DOHH2 (cell line): Measurements from ENCODE around the gene PHLDA1.
"Not testable (repeated sequence)": the region's sequence is repeated elsewhere in the genome, so short reads cannot be mapped to it uniquely, and the experiment has no call there.

Experiments used
- H3F3A ChIP-seq: fragments of 200-600 bp; sonication (generic), shearing (Covaris generic); 2 replicates; pipeline ENCODE4 v1.6.0; 2016; ENCODE audit warnings: antibody characterized with exemption, mild to moderate bottlenecking; ENCODE audit not compliant: control insufficient read depth, insufficient read depth
- H3K27ac ChIP-seq: fragments of 200-600 bp; sonication (generic); 2 replicates; pipeline ENCODE4 v1.5.1; 2014; ENCODE audit warnings: low read depth, mild to moderate bottlenecking, low read length, moderate library complexity
- H3K27me3 ChIP-seq: fragments of 200-600 bp; sonication (generic); 2 replicates; pipeline ENCODE4 v1.6.1; 2014; ENCODE audit warnings: mild to moderate bottlenecking, low read length, mixed read lengths; ENCODE audit not compliant: control insufficient read depth
- H3K36me3 ChIP-seq: fragments of 200-600 bp; sonication (generic); 2 replicates; pipeline ENCODE4 v1.6.1; 2014; ENCODE audit warnings: mild to moderate bottlenecking, low read length, moderate library complexity, mixed read lengths; ENCODE audit not compliant: control insufficient read depth
- H3K4me1 ChIP-seq: fragments of 200-600 bp; sonication (generic); 2 replicates; pipeline ENCODE4 v1.6.1; 2014; ENCODE audit warnings: mild to moderate bottlenecking, low read length, mixed read lengths; ENCODE audit not compliant: control insufficient read depth
- H3K4me2 ChIP-seq: fragments of 200-600 bp; sonication (generic); 2 replicates; pipeline ENCODE4 v1.6.0; 2014; ENCODE audit warnings: mild to moderate bottlenecking, low read length, moderate library complexity
- H3K4me3 ChIP-seq: fragments of 200-600 bp; sonication (generic); 2 replicates; pipeline ENCODE4 v1.5.1; 2014; ENCODE audit warnings: mild to moderate bottlenecking, low read length, mixed read lengths
- H3K79me2 ChIP-seq: fragments of 200-600 bp; sonication (generic); 2 replicates; pipeline ENCODE4 v1.6.1; 2014; ENCODE audit warnings: mild to moderate bottlenecking, low read length, mixed read lengths; ENCODE audit not compliant: control insufficient read depth
- H3K9me2 ChIP-seq: fragments of 200-600 bp; sonication (generic); replicated peaks from 2 replicates; pipeline ENCODE4 v1.6.1; 2014; ENCODE audit warnings: mild to moderate bottlenecking, low read length, mixed read lengths; ENCODE audit not compliant: control insufficient read depth
- H3K9me3 ChIP-seq: fragments of 200-600 bp; sonication (generic); 2 replicates; pipeline ENCODE4 v1.6.1; 2014; ENCODE audit warnings: antibody characterized with exemption, low read length, mixed read lengths; ENCODE audit not compliant: control insufficient read depth, insufficient read depth
- H4K20me1 ChIP-seq: fragments of 200-600 bp; sonication (generic); 2 replicates; pipeline ENCODE4 v1.6.0; 2014; ENCODE audit warnings: low read depth, mild to moderate bottlenecking, antibody characterized with exemption, low read length, moderate library complexity; ENCODE audit not compliant: control insufficient read depth, insufficient read depth
- EZH2phosphoT487 ChIP-seq: fragments of 200-600 bp; sonication (generic); IDR thresholded peaks from 2 replicates; pipeline ENCODE4 v1.6.1; 2017; ENCODE audit warnings: borderline replicate concordance, mild to moderate bottlenecking, antibody characterized with exemption, low read length, moderate library complexity, mixed read lengths
- TF ChIP-seq, protein P1 (sequence below): fragments of 200-600 bp; sonication (generic); IDR thresholded peaks from one replicate; pipeline ENCODE4 v1.5.1; 2014; ENCODE audit warnings: antibody characterized with exemption, mild to moderate bottlenecking, low read depth, low read length; ENCODE audit not compliant: poor library complexity, severe bottlenecking

Gene PHLDA1

DNA sequence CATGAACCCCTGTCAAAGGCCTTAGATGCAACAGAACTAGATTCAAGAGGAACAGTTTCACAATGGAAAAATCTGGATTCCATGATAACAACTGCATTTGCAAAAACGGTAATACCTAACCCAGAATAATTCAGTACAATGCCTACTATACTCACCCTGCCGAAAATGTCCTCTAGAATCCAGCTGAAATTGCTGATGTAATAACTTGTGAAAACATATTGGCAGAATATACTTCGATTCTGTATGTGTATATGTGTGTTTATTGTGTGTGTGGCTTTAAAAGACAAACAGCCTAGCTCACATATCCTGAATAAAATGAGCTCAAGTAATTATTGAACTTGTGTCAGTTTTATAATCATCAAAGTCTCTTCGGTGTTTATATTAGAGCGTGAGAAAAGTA lies 46.0 kb downstream of the PHLDA1 start:
- Histone ChIP-seq H3K27me3 (peaks cover 22% of the 10 kb centered on the region), H3K27ac (no peak overlapping the region), H3K9me3 (no peaks in the 10 kb centered on the region), H3K79me2 (no peaks in the 10 kb centered on the region), H3K4me1 (no peaks in the 10 kb centered on the region), H3K4me3 (no peak overlapping the region), H3K4me2 (no peak overlapping the region), H4K20me1 (no peaks in the 10 kb centered on the region), H3K9me2 (no peaks in the 10 kb centered on the region), H3K36me3 (no peaks in the 10 kb centered on the region), H3F3A (no peaks in the 10 kb centered on the region)
- TF ChIP-seq EZH2phosphoT487, result no peak
- TF ChIP-seq, protein P1, sequence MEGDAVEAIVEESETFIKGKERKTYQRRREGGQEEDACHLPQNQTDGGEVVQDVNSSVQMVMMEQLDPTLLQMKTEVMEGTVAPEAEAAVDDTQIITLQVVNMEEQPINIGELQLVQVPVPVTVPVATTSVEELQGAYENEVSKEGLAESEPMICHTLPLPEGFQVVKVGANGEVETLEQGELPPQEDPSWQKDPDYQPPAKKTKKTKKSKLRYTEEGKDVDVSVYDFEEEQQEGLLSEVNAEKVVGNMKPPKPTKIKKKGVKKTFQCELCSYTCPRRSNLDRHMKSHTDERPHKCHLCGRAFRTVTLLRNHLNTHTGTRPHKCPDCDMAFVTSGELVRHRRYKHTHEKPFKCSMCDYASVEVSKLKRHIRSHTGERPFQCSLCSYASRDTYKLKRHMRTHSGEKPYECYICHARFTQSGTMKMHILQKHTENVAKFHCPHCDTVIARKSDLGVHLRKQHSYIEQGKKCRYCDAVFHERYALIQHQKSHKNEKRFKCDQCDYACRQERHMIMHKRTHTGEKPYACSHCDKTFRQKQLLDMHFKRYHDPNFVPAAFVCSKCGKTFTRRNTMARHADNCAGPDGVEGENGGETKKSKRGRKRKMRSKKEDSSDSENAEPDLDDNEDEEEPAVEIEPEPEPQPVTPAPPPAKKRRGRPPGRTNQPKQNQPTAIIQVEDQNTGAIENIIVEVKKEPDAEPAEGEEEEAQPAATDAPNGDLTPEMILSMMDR, result no peak

DNA sequence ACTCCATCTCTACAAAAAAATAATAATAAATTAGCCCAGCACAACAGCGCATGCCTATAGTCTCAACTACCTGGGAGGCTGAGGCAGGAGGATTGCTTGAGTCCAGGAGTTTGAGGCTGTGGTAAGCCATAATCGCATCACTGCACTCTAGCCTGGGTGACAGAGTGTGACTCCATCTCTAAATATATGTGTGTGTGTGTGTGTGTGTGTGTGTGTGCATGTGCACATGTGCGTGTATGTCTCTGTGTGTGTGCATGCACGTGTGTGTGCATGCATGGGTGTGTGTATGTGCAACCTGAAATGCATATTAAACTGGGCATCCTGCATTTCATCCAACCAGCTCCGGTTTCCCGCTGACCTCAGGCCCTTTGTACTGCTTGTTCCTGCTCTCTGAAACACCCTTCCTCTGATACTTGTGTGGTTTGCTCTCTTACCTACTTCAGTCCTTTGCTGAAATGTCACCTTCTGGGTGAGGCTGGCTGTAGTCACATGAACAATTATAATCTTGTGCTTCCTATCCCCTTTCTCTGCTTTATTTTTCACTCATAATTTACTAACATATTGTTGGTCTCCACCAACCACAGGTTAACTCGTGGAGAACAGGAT lies 46.9 kb downstream of the PHLDA1 start:
- no peaks in the 10 kb centered on the region for H3K9me2 ChIP-seq
- TF ChIP-seq, protein P1, result no peak
- TF ChIP-seq EZH2phosphoT487, result no peak
- H3K27ac ChIP-seq, result no peak overlapping the region
- no peaks in the 10 kb centered on the region for H3K9me3 ChIP-seq
- H3K4me2 ChIP-seq, result no peak overlapping the region
- H3K4me1 ChIP-seq, result no peaks in the 10 kb centered on the region
- H3K4me3 ChIP-seq, result no peak overlapping the region
- peaks cover 22% of the 10 kb centered on the region for H3K27me3 ChIP-seq
- no peaks in the 10 kb centered on the region for H4K20me1 ChIP-seq
- H3K36me3 ChIP-seq, result no peaks in the 10 kb centered on the region
- H3F3A ChIP-seq, result no peaks in the 10 kb centered on the region
- no peaks in the 10 kb centered on the region for H3K79me2 ChIP-seq

DNA sequence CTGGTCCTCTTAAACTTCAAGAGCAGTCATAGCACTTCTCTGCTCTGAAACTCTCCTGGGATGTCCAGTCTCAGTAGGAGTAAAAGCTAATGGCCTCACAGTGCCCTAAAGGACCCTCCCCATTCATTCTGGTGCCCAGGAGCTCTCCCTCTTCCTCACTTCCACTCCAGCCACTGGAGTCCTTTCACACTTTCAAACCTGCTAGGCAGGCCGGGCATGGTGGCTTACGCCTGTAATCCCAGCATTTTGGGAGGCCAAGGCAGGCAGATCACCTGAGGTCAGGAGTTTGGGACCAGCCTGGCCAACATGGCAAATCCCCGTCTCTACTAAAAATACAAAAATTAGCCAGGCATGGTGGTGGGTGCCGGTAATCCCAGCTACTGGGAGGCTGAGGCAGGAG lies 47.7 kb downstream of the PHLDA1 start:
- not testable (repeated sequence) for H3K79me2 ChIP-seq, H3K4me1 ChIP-seq, H3K9me3 ChIP-seq, H3F3A ChIP-seq, H3K4me3 ChIP-seq, H3K4me2 ChIP-seq, H3K36me3 ChIP-seq, H3K9me2 ChIP-seq, H4K20me1 ChIP-seq, H3K27ac ChIP-seq
- peaks cover 22% of the 10 kb centered on the region for H3K27me3 ChIP-seq

DNA sequence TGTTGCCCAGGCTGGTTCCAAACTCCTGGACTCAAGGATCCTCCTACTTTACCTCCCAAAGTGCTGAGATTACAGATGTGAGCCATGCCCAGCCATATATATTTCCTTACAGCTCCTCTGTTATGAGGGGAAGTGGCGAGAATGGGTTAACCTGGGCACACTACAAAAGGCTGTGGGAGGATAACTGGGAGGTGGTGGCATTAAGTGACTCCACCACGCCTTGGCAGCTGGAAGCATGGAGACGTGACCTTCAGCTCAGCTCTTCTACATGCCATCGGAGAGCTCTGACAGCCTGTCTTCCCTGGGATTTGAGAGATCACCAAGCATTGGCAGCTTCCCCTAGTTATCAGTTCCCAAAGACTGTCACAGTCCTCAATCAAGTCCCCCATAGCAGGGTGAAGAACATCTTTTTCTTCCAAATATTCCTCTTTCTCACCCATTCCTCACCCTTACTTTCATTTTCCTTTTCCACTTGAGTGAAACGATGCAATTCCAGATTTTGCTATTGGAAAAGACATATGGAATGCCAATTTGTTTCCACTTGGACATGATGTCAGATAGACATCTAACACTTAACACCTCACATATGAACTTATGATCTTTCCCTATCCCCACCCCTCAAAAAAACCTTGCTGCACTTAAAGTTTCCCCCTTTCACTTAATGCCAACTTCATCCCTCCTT lies 48.5 kb downstream of the PHLDA1 start:
- no peak for TF ChIP-seq EZH2phosphoT487
- TF ChIP-seq, protein P1, result no peak
- no peak overlapping the region for H3K4me2 ChIP-seq
- H3K9me3 ChIP-seq, result no peaks in the 10 kb centered on the region
- H3K27me3 ChIP-seq, result peaks cover 22% of the 10 kb centered on the region
- no peaks in the 10 kb centered on the region for H3K4me1 ChIP-seq
- H3K79me2 ChIP-seq, result no peaks in the 10 kb centered on the region
- no peaks in the 10 kb centered on the region for H3K9me2 ChIP-seq
- H3F3A ChIP-seq, result no peaks in the 10 kb centered on the region
- H3K4me3 ChIP-seq, result no peak overlapping the region
- no peaks in the 10 kb centered on the region for H3K36me3 ChIP-seq
- no peaks in the 10 kb centered on the region for H4K20me1 ChIP-seq
- no peak overlapping the region for H3K27ac ChIP-seq
